HEK293 (cell line): ENCODE results near the gene SIK3.

Experiments used
- CTCF ChIP-seq: fragments of 450-650 bp; formaldehyde crosslinking; IDR thresholded peaks from 2 replicates; pipeline ENCODE4 v1.5.1; 2016; ENCODE audit warnings: missing biosample characterization, missing genetic modification characterization
- ZBTB21 ChIP-seq: fragments of 450-650 bp; formaldehyde crosslinking; IDR thresholded peaks from 2 replicates; pipeline ENCODE4 v1.5.1; 2017; ENCODE audit warnings: missing biosample characterization, missing genetic modification characterization
- ZNF658 ChIP-seq: fragments of 450-650 bp; formaldehyde crosslinking; IDR thresholded peaks from 2 replicates; pipeline ENCODE4; 2016; ENCODE audit warnings: missing biosample characterization, missing genetic modification characterization
- ZNF768 ChIP-seq: fragments of 450-650 bp; formaldehyde crosslinking; IDR thresholded peaks from 2 replicates; pipeline ENCODE4 v1.5.1; 2018; ENCODE audit warnings: missing biosample characterization, mild to moderate bottlenecking, missing genetic modification characterization
- ZSCAN16 ChIP-seq: fragments of 450-650 bp; formaldehyde crosslinking; IDR thresholded peaks from 2 replicates; pipeline ENCODE4 v1.5.1; 2016; ENCODE audit warnings: missing biosample characterization, missing genetic modification characterization
- TF ChIP-seq, protein P1 (sequence below): fragments of 450-650 bp; formaldehyde crosslinking; IDR thresholded peaks from 2 replicates; pipeline ENCODE4 v1.5.1; 2017; ENCODE audit warnings: missing biosample characterization, missing genetic modification characterization

GRCh38 chr11:117019871-117020270, 78.4 kb downstream of the SIK3 start:
- TF ChIP-seq ZNF658 (tag by site-specific recombination) (no peak), CTCF (tag by site-specific recombination) (no peak), ZBTB21 (no peak), ZNF768 (tag by site-specific recombination) (no peak), ZSCAN16 (no peak)
- TF ChIP-seq, protein P1, sequence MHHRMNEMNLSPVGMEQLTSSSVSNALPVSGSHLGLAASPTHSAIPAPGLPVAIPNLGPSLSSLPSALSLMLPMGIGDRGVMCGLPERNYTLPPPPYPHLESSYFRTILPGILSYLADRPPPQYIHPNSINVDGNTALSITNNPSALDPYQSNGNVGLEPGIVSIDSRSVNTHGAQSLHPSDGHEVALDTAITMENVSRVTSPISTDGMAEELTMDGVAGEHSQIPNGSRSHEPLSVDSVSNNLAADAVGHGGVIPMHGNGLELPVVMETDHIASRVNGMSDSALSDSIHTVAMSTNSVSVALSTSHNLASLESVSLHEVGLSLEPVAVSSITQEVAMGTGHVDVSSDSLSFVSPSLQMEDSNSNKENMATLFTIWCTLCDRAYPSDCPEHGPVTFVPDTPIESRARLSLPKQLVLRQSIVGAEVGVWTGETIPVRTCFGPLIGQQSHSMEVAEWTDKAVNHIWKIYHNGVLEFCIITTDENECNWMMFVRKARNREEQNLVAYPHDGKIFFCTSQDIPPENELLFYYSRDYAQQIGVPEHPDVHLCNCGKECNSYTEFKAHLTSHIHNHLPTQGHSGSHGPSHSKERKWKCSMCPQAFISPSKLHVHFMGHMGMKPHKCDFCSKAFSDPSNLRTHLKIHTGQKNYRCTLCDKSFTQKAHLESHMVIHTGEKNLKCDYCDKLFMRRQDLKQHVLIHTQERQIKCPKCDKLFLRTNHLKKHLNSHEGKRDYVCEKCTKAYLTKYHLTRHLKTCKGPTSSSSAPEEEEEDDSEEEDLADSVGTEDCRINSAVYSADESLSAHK (tag by site-specific recombination) = no peak
